Activated naive CD4-positive, alpha-beta T cell treated with anti-CD3 and anti-CD28 coated beads, Interleukin-2, amount 50 U/mL, for 24 hours (primary cell): Measurements from ENCODE around the gene PYDC1.
A peak's percentile ranks its signal among the peaks of the same experiment; 100 is the strongest.

Experiments used
- H3K27ac Mint-ChIP-seq: one replicate; pipeline ENCODE4 v1.8.0; 2021; ENCODE audit warnings: mild to moderate bottlenecking, mixed read lengths
- H3K27me3 Mint-ChIP-seq: one replicate; pipeline ENCODE4 v1.8.0; 2021; ENCODE audit warnings: mixed read lengths
- H3K36me3 Mint-ChIP-seq: one replicate; pipeline ENCODE4 v1.8.0; 2021; ENCODE audit warnings: mixed read lengths
- H3K4me1 Mint-ChIP-seq: one replicate; pipeline ENCODE4 v1.8.0; 2021; ENCODE audit warnings: mixed read lengths
- H3K4me3 Mint-ChIP-seq: one replicate; pipeline ENCODE4 v1.8.0; 2021; ENCODE audit warnings: mild to moderate bottlenecking, mixed read lengths
- H3K9me3 Mint-ChIP-seq: one replicate; pipeline ENCODE4 v1.8.0; 2021; ENCODE audit warnings: mixed read lengths

PYDC1 gene

DNA sequence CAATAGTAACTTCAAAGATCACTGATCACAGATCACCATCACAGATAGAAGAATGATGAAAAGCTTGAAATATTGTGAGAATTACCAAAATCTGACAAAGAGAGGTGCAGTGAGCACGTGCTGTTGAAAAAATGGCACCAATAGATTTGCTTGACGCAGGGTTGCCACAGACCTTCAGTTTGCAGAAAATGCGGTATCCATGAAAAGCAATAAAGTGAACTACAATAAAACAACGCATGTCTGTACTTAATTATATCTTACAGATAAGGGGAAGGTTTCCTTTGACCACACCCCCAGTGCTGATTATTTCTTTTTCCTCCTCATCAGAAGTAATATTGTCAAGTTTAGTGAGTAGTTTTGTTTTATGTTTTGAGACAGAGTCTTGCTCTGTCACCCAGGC, 21.1 kb upstream of the PYDC1 start:
- H3K27me3 Mint-ChIP-seq, result no peaks in the 10 kb centered on the region
- H3K36me3 Mint-ChIP-seq, result no peaks in the 10 kb centered on the region
- no peak overlapping the region for H3K27ac Mint-ChIP-seq
- no peaks in the 10 kb centered on the region for H3K9me3 Mint-ChIP-seq
- no peak overlapping the region for H3K4me3 Mint-ChIP-seq
- H3K4me1 Mint-ChIP-seq, result no peaks in the 10 kb centered on the region

DNA sequence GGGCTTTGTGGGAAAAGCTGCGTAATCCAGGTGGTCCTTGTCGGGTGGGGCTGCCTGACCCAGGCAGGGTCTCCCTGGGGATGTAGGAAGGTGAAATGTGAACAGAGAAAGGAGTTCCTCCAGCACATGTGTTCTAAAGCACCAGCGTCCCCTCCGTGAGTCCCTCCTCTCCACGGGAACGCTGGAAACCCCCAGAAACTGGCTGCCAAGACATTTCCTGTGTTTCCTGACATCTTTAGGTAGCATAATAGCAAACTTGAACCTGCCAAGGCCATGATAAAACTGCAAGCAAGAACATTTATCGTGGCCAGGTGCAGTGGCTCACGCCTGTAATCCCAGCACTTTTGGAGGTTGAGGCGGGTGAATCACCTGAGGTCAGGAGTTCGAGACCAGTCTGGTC, 12.6 kb upstream of the PYDC1 start:
- Mint-ChIP-seq H3K4me3 (no peak overlapping the region), H3K36me3 (no peaks in the 10 kb centered on the region), H3K9me3 (no peaks in the 10 kb centered on the region), H3K4me1 (no peaks in the 10 kb centered on the region), H3K27ac (no peak overlapping the region), H3K27me3 (no peaks in the 10 kb centered on the region)

DNA sequence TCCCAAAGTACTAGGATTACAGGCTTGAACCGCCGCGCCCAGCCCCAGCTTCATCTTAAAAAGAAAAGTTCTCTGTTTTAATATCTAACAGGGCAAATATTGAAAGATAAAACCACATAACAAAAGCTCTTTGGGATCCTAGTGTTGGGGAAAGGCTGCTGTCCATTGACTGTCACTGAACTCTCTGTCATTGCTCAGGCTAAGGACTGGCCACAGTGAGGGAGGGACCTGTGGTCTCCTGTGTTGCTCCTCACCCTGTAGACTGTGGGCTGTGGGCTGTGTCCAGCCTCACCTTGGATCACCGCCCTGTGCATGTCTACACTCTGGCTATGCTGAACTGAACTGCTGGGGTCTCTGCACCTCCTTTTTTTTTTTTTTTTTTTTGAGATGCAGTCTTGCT, 11.3 kb upstream of the PYDC1 start:
- no peaks in the 10 kb centered on the region for H3K4me1 Mint-ChIP-seq
- H3K4me3 Mint-ChIP-seq, result no peak overlapping the region
- H3K36me3 Mint-ChIP-seq, result no peaks in the 10 kb centered on the region
- H3K9me3 Mint-ChIP-seq, result no peaks in the 10 kb centered on the region
- no peaks in the 10 kb centered on the region for H3K27me3 Mint-ChIP-seq
- H3K27ac Mint-ChIP-seq, result no peak overlapping the region

DNA sequence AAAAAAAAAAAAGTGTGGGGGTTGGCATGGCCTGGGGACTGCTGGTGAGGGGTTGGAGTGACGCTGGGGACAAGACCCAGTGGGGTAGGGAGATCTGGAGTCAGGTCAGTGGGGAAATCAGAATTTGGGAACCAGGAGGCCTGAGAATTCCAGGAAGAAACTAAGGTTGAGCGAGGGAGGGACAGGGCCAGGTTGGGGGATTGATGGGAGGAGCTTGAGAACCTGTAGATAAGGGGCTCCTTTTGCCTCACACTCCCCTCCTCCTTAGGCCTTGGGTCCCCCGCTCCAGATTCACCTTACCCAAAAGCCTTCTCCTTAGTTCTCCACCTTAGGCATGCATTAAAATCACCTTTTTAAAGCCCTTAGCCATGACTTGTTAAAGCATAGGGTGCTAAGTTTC, 8.3 kb upstream of the PYDC1 start:
- Mint-ChIP-seq H3K4me3 (no peak overlapping the region), H3K36me3 (no peaks in the 10 kb centered on the region), H3K27ac (no peak overlapping the region), H3K9me3 (no peaks in the 10 kb centered on the region), H3K4me1 (no peaks in the 10 kb centered on the region), H3K27me3 (peaks cover 9% of the 10 kb centered on the region)

DNA sequence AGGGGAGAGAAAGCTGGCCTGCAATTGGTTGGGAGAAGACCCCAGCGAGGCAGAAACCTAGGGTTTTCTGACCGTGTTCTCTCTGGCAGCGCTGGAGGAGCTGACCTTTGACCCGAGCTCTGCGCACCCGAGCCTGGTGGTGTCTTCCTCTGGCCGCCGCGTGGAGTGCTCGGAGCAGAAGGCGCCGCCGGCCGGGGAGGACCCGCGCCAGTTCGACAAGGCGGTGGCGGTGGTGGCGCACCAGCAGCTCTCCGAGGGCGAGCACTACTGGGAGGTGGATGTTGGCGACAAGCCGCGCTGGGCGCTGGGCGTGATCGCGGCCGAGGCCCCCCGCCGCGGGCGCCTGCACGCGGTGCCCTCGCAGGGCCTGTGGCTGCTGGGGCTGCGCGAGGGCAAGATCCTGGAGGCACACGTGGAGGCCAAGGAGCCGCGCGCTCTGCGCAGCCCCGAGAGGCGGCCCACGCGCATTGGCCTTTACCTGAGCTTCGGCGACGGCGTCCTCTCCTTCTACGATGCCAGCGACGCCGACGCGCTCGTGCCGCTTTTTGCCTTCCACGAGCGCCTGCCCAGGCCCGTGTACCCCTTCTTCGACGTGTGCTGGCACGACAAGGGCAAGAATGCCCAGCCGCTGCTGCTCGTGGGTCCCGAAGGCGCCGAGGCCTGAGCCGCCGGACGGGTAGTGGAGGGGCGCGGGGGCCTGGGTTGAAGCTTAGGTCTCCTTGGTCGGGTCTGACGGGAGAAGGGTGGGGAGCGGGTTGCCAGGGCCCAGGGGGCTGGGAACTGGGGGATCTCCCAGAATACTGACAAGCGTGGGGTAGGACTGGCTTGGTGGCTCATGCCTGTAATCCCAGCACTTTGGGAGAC, 7.4 kb upstream of the PYDC1 start:
- H3K27ac Mint-ChIP-seq, result no peak overlapping the region
- no peak overlapping the region for H3K4me3 Mint-ChIP-seq
- H3K9me3 Mint-ChIP-seq, result no peaks in the 10 kb centered on the region
- H3K4me1 Mint-ChIP-seq, result no peaks in the 10 kb centered on the region
- H3K27me3 Mint-ChIP-seq, result peaks cover 9% of the 10 kb centered on the region
- H3K36me3 Mint-ChIP-seq, result no peaks in the 10 kb centered on the region

DNA sequence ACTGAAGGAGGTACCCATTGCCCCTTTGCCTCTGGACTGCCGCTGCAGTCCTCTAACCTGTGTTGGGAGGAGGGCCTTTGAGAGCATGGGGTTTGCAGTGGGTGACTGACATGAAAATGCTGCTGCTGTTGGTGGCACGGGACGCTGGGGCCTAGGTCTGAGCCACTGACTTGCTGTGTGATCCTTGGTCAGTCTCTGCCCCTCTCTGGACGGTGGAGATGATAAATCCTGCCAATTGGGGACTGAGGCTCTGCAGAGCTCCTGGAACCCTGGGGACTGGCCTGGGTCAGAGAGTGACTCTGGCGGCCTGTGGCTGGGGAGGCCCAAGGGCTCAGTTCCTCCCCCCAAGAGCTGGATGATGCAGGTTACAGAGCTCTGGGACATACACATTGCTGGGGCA, 6.1 kb upstream of the PYDC1 start:
- no peak overlapping the region for H3K27ac Mint-ChIP-seq
- peaks cover 18% of the 10 kb centered on the region for H3K27me3 Mint-ChIP-seq
- no peaks in the 10 kb centered on the region for H3K36me3 Mint-ChIP-seq
- no peaks in the 10 kb centered on the region for H3K4me1 Mint-ChIP-seq
- no peak overlapping the region for H3K4me3 Mint-ChIP-seq
- no peaks in the 10 kb centered on the region for H3K9me3 Mint-ChIP-seq

DNA sequence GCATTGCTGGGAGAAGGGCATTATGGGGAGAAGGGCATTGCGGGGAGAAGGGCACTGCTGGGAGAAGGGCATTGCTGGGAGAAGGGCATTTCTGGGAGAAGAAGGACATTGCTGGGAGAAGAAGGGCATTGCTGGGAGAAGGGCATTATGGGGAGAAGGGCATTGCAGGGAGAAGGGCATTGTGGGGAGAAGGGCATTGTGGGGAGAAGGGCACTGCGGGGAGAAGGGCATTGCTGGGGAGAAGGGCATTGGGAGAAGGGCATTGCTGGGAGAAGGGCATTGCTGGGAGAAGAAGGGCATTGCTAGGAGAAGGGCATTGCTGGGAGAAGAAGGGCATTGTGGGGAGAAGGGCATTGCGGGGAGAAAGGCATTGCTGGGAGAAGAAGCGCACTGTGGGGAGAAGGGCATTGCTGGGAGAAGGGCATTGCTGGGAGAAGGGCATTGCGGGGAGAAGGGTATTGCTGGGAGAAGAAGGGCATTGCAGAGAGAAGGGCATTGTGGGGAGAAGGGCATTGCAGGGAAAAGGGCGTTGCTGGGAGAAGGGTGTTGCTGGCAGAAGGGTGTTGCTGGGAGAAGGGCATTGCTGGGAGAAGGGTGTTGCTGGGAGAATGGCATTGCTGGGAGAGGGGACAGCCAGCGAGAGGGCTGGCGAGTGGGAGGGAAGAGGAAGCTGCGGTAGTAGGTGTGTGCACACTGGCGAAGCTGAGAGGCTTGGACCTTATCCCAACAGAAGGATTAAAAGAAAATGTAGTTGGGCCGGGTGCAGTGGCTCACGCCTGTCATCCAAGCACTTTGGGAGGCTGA, 4.6 kb upstream of the PYDC1 start:
- H3K27ac Mint-ChIP-seq, result no peak overlapping the region
- H3K27me3 Mint-ChIP-seq, result peaks cover 29% of the 10 kb centered on the region
- H3K36me3 Mint-ChIP-seq, result no peaks in the 10 kb centered on the region
- H3K9me3 Mint-ChIP-seq, result no peaks in the 10 kb centered on the region
- H3K4me3 Mint-ChIP-seq, result no peak overlapping the region
- peaks cover 5% of the 10 kb centered on the region for H3K4me1 Mint-ChIP-seq

DNA sequence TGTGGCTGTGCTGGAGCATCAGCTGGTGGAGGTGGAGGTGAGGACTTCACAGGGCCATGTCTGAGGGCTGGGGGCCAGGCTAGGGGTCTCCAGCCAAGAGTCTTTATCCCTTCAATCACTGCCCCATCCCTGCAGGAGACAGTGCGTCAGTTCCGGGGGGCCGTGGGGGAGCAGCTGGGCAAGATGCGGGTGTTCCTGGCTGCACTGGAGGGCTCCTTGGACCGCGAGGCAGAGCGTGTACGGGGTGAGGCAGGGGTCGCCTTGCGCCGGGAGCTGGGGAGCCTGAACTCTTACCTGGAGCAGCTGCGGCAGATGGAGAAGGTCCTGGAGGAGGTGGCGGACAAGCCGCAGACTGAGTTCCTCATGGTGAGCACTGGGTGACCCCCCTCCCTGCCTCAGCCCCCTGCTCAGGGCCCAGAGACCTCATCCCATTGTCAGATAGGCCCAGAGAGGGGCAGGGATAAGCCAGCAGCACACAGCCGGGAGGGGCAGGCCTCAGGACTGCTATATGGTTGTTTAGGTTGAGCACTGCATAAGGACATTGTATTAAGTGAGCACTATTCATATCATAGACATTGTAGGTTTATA, 2.3 kb upstream of the PYDC1 start:
- H3K27ac Mint-ChIP-seq, result no peak overlapping the region
- no peaks in the 10 kb centered on the region for H3K36me3 Mint-ChIP-seq
- no peaks in the 10 kb centered on the region for H3K9me3 Mint-ChIP-seq
- no peak overlapping the region for H3K4me3 Mint-ChIP-seq
- H3K4me1 Mint-ChIP-seq, result peaks cover 15% of the 10 kb centered on the region
- peaks cover 34% of the 10 kb centered on the region for H3K27me3 Mint-ChIP-seq

DNA sequence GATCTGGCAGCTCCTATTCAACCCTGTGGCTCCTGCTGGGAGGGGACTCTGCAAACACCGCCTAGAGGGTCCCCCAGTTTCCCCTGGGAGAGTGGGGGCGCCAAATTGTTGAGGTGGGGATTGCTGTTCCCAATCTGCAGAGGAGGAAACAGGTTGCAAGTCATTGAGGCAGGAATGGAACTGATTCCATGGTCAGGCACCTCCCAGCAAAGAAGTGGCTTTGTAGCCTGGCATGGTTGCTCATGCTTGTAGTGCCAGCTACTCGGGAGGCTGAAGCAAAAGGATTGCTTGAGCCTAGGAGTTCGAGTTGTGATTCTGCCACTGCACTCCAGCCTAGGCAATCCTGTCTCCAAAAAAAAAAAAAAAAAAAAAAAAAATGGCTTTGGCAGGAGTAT, 198 bp upstream of the PYDC1 start:
- Mint-ChIP-seq H3K4me3 (peak overlapping the region; percentile 73), H3K36me3 (no peaks in the 10 kb centered on the region), H3K27me3 (peaks cover 34% of the 10 kb centered on the region), H3K27ac (no peak overlapping the region), H3K9me3 (no peaks in the 10 kb centered on the region), H3K4me1 (peaks cover 15% of the 10 kb centered on the region)

DNA sequence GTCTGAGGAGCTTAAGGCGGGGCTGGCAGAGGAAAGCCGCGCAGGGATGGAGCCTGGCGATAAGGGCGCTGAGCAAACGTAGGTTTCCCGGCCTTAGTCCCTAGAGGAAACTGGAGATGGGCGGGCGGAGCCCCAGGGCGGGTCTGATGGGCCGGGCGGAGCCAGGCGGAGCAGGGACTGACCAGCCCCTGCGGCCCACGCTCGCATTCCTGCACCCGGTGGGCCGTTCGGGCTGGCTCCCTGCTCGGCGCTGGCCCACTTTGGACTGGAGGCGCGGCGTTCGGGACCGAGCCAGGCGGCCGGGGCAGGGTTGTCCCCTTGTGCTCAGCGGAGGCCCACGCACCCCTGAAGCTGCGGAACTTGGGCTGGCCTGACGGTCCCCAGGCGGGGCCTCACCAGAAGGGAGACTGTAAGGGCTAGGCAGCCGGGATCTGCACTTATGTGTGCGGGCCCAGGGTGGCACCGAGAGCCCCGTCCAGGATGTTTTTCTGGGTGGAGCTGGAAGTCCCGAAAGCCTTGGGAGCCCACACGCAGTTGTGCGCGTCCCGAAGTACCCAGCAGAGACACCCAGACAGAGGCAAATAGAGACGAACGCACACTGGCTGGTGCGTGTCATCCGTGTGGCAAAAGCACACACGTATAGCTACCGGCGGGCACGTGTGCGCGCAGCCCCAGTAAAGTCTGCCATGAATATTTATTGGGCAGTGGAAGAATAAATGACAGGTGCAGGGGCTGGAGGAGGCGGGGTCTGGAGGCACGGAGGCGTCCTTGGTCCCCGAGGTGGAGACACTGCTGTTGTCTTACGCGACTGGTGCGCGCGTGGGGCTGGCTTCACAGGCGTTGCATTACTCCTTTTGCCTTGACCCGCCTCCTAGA, 1.4 kb downstream of the PYDC1 start:
- Mint-ChIP-seq H3K4me1 (peaks cover 19% of the 10 kb centered on the region), H3K27me3 (peaks cover 26% of the 10 kb centered on the region)

DNA sequence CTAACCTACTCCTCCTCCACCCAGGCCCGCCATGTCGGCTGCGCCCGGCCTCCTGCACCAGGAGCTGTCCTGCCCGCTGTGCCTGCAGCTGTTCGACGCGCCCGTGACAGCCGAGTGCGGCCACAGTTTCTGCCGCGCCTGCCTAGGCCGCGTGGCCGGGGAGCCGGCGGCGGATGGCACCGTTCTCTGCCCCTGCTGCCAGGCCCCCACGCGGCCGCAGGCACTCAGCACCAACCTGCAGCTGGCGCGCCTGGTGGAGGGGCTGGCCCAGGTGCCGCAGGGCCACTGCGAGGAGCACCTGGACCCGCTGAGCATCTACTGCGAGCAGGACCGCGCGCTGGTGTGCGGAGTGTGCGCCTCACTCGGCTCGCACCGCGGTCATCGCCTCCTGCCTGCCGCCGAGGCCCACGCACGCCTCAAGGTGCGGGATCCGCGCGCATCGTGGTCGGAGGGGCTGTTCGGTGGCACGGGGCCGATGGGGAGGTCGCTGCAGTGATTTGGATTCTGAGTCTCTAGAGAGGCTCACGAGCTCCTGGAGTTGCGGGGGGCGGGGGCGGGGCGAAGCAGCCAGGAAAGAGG, 2.1 kb downstream of the PYDC1 start:
- Mint-ChIP-seq H3K27ac (no peak overlapping the region), H3K4me1 (peaks cover 19% of the 10 kb centered on the region), H3K4me3 (peak overlapping the region; percentile 57), H3K27me3 (peaks cover 26% of the 10 kb centered on the region), H3K9me3 (no peaks in the 10 kb centered on the region), H3K36me3 (no peaks in the 10 kb centered on the region)

More for the DNA sequence above, 1.4 kb downstream of the PYDC1 start:
- no peaks in the 10 kb centered on the region for H3K36me3 Mint-ChIP-seq
- H3K4me3 Mint-ChIP-seq, result peak overlapping the region; percentile 83
- no peak overlapping the region for H3K27ac Mint-ChIP-seq
- no peaks in the 10 kb centered on the region for H3K9me3 Mint-ChIP-seq

DNA sequence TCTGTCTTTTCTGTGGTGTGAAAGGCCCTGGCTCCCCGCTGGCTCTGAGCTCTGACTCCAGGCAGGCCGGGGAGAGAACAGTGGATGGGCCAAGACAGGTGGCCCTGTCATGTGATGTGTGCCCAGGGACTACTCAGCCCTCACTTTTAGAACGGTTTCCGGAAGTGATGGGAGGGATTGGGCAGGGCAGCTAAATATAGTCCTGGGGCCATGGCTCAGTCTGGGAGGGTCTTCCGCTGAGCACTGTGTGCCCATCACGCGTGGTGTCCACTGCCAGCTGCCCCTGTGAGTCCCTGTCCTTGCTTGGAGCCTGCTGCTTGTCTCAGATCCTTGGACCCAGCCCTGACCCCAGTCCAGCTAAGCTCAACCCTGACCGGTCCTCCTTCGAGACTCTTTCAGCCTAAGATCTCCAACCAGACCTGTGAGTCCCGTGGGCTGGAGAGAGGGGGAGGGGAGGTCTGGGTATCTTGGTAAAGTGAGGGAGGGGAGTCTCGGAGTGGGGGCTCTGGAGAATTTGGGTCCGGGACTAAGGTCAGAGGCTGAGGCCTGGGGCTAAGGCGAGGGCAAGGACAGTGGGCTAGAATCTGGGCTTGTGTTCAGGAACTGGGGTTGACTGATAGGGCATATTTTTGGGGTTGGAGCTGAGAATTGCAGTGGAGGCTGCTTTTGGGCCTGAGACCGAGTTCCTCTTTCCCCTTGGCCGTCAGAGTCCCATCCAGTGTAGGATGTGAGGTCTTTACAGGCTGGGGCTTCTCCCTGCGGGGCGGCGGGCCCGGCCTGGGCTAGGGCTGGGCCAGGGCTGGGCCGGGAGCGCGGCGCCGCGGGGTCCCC, 2.8 kb downstream of the PYDC1 start, which contains the start of gene TRIM72:
Gene TRIM72, plus strand, starts transcription at position 243 of the 831 bp plus-strand sequence. CDS start 620 bp downstream, outside the sequence.
- H3K4me1 Mint-ChIP-seq, result peaks cover 19% of the 10 kb centered on the region
- no peak within 1 kb of the TSS for H3K27ac Mint-ChIP-seq
- peaks cover 24% of the 10 kb centered on the region for H3K27me3 Mint-ChIP-seq
- peak within 1 kb of the TSS; percentile 63 for H3K4me3 Mint-ChIP-seq
- H3K36me3 Mint-ChIP-seq, result no peaks in the 10 kb centered on the region
- no peaks in the 10 kb centered on the region for H3K9me3 Mint-ChIP-seq

DNA sequence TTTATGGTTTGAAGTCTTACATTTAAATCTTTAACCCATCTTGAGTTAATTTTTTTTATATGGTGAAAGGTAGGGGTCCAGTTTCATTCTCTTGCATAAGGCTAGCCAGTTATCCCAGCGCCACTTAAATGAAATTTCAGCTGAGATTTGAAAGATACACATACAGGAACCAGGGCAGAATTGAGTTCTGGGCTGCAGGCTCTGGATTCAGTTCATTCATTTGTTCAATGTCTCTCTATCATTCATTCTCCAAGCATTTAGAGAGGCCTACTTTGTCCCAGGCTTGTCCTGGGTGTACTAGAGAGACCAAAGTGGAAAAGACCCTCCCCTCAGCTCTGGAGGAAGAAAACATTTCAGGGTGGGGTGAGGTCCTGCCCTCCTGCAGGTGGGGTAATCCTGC, 3.6 kb downstream of the PYDC1 start:
- Mint-ChIP-seq H3K27me3 (peaks cover 17% of the 10 kb centered on the region), H3K4me1 (peaks cover 19% of the 10 kb centered on the region), H3K9me3 (no peaks in the 10 kb centered on the region), H3K27ac (no peak overlapping the region), H3K36me3 (no peaks in the 10 kb centered on the region), H3K4me3 (no peak overlapping the region)

DNA sequence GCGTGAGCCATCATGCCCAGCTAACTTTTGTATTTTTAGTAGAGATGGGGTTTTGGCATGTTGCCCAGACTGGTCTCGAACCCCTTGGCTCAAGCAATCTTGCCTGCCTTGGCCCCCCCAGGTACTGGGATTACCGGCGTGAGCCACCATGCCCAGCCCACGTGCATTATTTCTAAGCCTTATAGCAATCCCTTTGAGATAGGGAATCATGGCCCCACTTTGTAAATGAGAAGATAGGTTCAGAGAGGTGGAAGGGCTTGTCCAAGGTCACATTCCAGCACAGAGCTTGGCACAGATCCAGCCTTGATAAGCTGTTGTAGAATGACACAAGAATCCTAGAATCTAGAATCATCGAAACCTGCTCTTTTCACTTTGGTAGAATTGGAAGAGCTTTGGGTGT, 10.2 kb downstream of the PYDC1 start:
- Mint-ChIP-seq H3K27ac (no peak overlapping the region), H3K36me3 (no peaks in the 10 kb centered on the region), H3K4me3 (no peak overlapping the region), H3K4me1 (peaks cover 11% of the 10 kb centered on the region), H3K9me3 (no peaks in the 10 kb centered on the region), H3K27me3 (no peaks in the 10 kb centered on the region)
